K562 (cell line): Measurements from ENCODE around the gene TSPAN14.

Experiments
- HOXB6 ChIP-seq: fragments of 250-450 bp; sonication (Bioruptor Pico); IDR thresholded peaks from 2 replicates; pipeline ENCODE4 v1.5.1; 2022; ENCODE audit warnings: mild to moderate bottlenecking, borderline replicate concordance
- ZSCAN29 ChIP-seq: fragments of 450-650 bp; IDR thresholded peaks from 2 replicates; pipeline ENCODE4 v1.6.1; 2017
- TF ChIP-seq, protein P1 (sequence below), 3 experiments: IDR thresholded peaks in 2 of 3; conservative IDR thresholded peaks in 1 of 3; 2 replicates each; pipeline ENCODE4 v1.5.1; 2011 to 2012; ENCODE audit warnings: low read length in 3 of 3, mild to moderate bottlenecking in 3 of 3, control low read depth in 2 of 3, improper control_type of control experiment in 1 of 3, inconsistent platforms in 1 of 3, low read depth in 1 of 3, mixed read lengths in 1 of 3, moderate library complexity in 1 of 3; ENCODE audit not compliant: insufficient read depth in 2 of 3
- TF ChIP-seq, protein P2 (sequence below): sonication (generic); formaldehyde crosslinking; IDR thresholded peaks from 2 replicates; pipeline ENCODE4 v1.8.1; 2022; ENCODE audit warnings: missing genetic modification reagents
- TF ChIP-seq, protein P3 (sequence below): fragments of 450-650 bp; formaldehyde crosslinking; conservative IDR thresholded peaks from 2 replicates; pipeline ENCODE4 v1.4.0; 2022; ENCODE audit warnings: mild to moderate bottlenecking, missing genetic modification characterization

DNA sequence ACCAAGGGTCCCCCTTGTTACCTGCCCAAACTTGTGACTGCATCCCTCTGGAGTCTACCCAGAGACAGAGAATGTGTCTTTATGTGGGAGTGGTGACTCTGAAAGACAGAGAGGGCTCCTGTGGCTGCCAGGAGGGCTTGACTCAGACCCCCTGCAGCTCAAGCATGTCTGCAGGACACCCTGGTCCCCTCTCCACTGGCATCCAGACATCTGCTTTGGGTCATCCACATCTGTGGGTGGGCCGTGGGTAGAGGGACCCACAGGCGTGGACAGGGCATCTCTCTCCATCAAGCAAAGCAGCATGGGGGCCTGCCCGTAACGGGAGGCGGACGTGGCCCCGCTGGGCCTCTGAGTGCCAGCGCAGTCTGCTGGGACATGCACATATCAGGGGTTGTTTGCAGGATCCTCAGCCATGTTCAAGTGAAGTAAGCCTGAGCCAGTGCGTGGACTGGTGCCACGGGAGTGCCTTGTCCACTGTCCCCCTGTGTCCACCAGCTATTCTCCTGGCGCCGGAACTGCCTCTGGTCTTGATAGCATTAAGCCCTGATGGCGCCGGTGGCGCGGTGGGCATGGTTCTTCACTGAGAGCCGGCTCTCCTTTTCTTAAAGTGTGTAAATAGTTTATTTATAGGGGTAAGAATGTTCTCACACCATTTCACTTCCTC lies 64.2 kb downstream of the TSPAN14 start:
- TF ChIP-seq HOXB6 = no peak
- TF ChIP-seq, protein P1, sequence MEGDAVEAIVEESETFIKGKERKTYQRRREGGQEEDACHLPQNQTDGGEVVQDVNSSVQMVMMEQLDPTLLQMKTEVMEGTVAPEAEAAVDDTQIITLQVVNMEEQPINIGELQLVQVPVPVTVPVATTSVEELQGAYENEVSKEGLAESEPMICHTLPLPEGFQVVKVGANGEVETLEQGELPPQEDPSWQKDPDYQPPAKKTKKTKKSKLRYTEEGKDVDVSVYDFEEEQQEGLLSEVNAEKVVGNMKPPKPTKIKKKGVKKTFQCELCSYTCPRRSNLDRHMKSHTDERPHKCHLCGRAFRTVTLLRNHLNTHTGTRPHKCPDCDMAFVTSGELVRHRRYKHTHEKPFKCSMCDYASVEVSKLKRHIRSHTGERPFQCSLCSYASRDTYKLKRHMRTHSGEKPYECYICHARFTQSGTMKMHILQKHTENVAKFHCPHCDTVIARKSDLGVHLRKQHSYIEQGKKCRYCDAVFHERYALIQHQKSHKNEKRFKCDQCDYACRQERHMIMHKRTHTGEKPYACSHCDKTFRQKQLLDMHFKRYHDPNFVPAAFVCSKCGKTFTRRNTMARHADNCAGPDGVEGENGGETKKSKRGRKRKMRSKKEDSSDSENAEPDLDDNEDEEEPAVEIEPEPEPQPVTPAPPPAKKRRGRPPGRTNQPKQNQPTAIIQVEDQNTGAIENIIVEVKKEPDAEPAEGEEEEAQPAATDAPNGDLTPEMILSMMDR (IDR thresholded peaks at IDR 0.05 in 2 of 3, conservative IDR thresholded peaks at IDR 0.05 in 1 of 3; ENCODE audit: insufficient read depth in 2 of 3, low read depth in 1 of 3, low read length in 3 of 3) = no peak
- TF ChIP-seq, protein P2, sequence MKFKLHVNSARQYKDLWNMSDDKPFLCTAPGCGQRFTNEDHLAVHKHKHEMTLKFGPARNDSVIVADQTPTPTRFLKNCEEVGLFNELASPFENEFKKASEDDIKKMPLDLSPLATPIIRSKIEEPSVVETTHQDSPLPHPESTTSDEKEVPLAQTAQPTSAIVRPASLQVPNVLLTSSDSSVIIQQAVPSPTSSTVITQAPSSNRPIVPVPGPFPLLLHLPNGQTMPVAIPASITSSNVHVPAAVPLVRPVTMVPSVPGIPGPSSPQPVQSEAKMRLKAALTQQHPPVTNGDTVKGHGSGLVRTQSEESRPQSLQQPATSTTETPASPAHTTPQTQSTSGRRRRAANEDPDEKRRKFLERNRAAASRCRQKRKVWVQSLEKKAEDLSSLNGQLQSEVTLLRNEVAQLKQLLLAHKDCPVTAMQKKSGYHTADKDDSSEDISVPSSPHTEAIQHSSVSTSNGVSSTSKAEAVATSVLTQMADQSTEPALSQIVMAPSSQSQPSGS = no peak
- TF ChIP-seq ZSCAN29 = no peak
- TF ChIP-seq, protein P3, sequence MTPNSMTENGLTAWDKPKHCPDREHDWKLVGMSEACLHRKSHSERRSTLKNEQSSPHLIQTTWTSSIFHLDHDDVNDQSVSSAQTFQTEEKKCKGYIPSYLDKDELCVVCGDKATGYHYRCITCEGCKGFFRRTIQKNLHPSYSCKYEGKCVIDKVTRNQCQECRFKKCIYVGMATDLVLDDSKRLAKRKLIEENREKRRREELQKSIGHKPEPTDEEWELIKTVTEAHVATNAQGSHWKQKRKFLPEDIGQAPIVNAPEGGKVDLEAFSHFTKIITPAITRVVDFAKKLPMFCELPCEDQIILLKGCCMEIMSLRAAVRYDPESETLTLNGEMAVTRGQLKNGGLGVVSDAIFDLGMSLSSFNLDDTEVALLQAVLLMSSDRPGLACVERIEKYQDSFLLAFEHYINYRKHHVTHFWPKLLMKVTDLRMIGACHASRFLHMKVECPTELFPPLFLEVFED (CRISPR knock-in tag) = no peak
